A549 (cell line): Measurements from ENCODE around the gene PSMD6. TPM values are rescaled to one million over a fixed set of nuclear protein-coding genes. Genes with fewer than 3 reads are reported as not detected.

ENCODE experiments used
- ATAC-seq, 2 experiments: fragments of 200-7000 bp in 1 of 2; fragments of >200 bp in 1 of 2; cut with Nextera tagmentation in 1 of 2; cut with Tn5 transposase in 1 of 2; 3 replicates each; pipeline versions ENCODE4 v1.8.0 to v1.9.1; 2018 to 2020; ENCODE audit warnings: mild to moderate bottlenecking in 1 of 2, moderate library complexity in 1 of 2
- CTCF ChIA-PET: fragments of 300-600 bp; sonication (Branson Sonifier 250); formaldehyde crosslinking; extraction: SDS; loops from one replicate; lab custom pipeline; 2021; ENCODE audit warnings: antibody characterized with exemption, inconsistent platforms; lab: Yijun Ruan, JAX
- POLR2A ChIA-PET: fragments of 350-600 bp; formaldehyde crosslinking; extraction: SDS; loops from one replicate; lab custom pipeline; 2021; ENCODE audit warnings: antibody characterized with exemption, inconsistent platforms; lab: Yijun Ruan, JAX
- DNase-seq, 2 experiments: peaks; one replicate each; pipeline versions ENCODE4 v3.0.0 to v3.0.0-alpha.2; 2011 to 2016; ENCODE audit warnings: low read depth in 1 of 2, low spot score in 1 of 2
- FAIRE-seq: peaks from 2 replicates; lab custom pipeline; 2011; peaks lifted over from hg19 to GRCh38; lab: Jason Lieb, UNC
- H3K27ac ChIP-seq, 2 experiments: fragments of >200 bp; sonication (Bioruptor Twin); formaldehyde crosslinking; 3 replicates each; pipeline ENCODE4 v1.5.1; 2016 to 2017
- H3K4me1 ChIP-seq: fragments of >200 bp; sonication (Bioruptor Twin); formaldehyde crosslinking; 3 replicates; pipeline ENCODE4 v1.6.1; 2016
- H3K4me2 ChIP-seq: fragments of >200 bp; sonication (Bioruptor Twin); formaldehyde crosslinking; 3 replicates; pipeline ENCODE4 v1.6.1; 2016
- H3K4me3 ChIP-seq: fragments of >200 bp; sonication (Bioruptor Twin); formaldehyde crosslinking; 3 replicates; pipeline ENCODE4 v1.5.1; 2016
- H3K9me3 ChIP-seq: fragments of >200 bp; sonication (Bioruptor Twin); formaldehyde crosslinking; 3 replicates; pipeline ENCODE4 v1.6.1; 2016
- BCL3 ChIP-seq: fragments of >200 bp; sonication (Bioruptor Twin); formaldehyde crosslinking; IDR thresholded peaks from 3 replicates; pipeline ENCODE4 v1.6.1; 2016
- CBX8 ChIP-seq: fragments of 200-600 bp; sonication (generic); IDR thresholded peaks from 2 replicates; pipeline ENCODE4 v1.6.1; 2016
- EHF ChIP-seq: fragments of 250-450 bp; sonication (Bioruptor Pico); IDR thresholded peaks from 2 replicates; pipeline ENCODE4 v1.5.0; 2020; ENCODE audit warnings: mild to moderate bottlenecking
- EP300 ChIP-seq, 2 experiments: fragments of >200 bp; sonication (Bioruptor Twin); formaldehyde crosslinking; IDR thresholded peaks; 2 replicates in 1 of 2; 3 replicates in 1 of 2; pipeline ENCODE4 v1.6.1; 2016 to 2017
- JUNB ChIP-seq: fragments of >200 bp; sonication (Bioruptor Twin); formaldehyde crosslinking; IDR thresholded peaks from 2 replicates; pipeline ENCODE4 v1.6.1; 2016
- KDM1A ChIP-seq: fragments of 200-600 bp; sonication (generic); IDR thresholded peaks from 2 replicates; pipeline ENCODE4 v1.6.1; 2016; ENCODE audit warnings: low read depth, mild to moderate bottlenecking
- MAFK ChIP-seq: fragments of 450-650 bp; IDR thresholded peaks from 2 replicates; pipeline ENCODE4 v1.6.1; 2014; ENCODE audit not compliant: partially characterized antibody
- MYC ChIP-seq: IDR thresholded peaks from 2 replicates; pipeline ENCODE4 v1.6.1; 2012; ENCODE audit warnings: mild to moderate bottlenecking, inconsistent platforms, low read length, improper control_type of control experiment, borderline replicate concordance
- NFE2L2 ChIP-seq: fragments of 150-350 bp; conservative IDR thresholded peaks from 2 replicates; pipeline ENCODE4 v1.6.1; 2014; ENCODE audit warnings: low read length
- PHF8 ChIP-seq: fragments of 200-600 bp; sonication (generic); IDR thresholded peaks from 2 replicates; pipeline ENCODE4 v1.6.1; 2016; ENCODE audit warnings: low read depth, mild to moderate bottlenecking, antibody characterized with exemption, moderate library complexity, borderline replicate concordance
- POLR2A ChIP-seq: IDR thresholded peaks from 2 replicates; pipeline ENCODE4 v1.6.1; 2012; ENCODE audit warnings: mild to moderate bottlenecking, low read length
- REST ChIP-seq: fragments of 200-600 bp; sonication (generic); IDR thresholded peaks from 2 replicates; pipeline ENCODE4 v1.6.1; 2016; ENCODE audit warnings: antibody characterized with exemption, mild to moderate bottlenecking, moderate library complexity
- RFX5 ChIP-seq: fragments of 450-650 bp; IDR thresholded peaks from 2 replicates; pipeline ENCODE4 v1.7.1; 2014; ENCODE audit warnings: antibody characterized with exemption, mild to moderate bottlenecking, moderate library complexity
- SREBF2 ChIP-seq: fragments of 450-650 bp; IDR thresholded peaks from 2 replicates; pipeline ENCODE4 v1.6.1; 2014; ENCODE audit warnings: mild to moderate bottlenecking, moderate library complexity
- TP53 ChIP-seq: fragments of 250-450 bp; sonication (Bioruptor Pico); IDR thresholded peaks from 2 replicates; pipeline ENCODE4 v1.5.0; 2021; ENCODE audit warnings: mild to moderate bottlenecking, moderate library complexity
- WGBS: methylation state at CpG from one replicate; pipeline ENCODE4 v1.1.6; 2017; ENCODE audit errors: missing lambda C conversion rate; 5-methylcytosine and 5-hydroxymethylcytosine counted together
- polyA plus RNA-seq, 4 experiments: library from polyadenylated mRNA; depleted of rRNA in 3 of 4; stranded (reverse); fragments of >200 nt; fragmentation: RNase III in 1 of 4; extraction: RNeasy Plus Mini Kit Qiagen cat#74134 plus additional on column Dnase treatment in 1 of 4; gene quantifications; 2 replicates in 3 of 4; 3 replicates in 1 of 4; pipeline ENCODE4 v1.2.3, GENCODE V29; 2011 to 2017
- TF ChIP-seq, protein P1 (sequence below): fragments of >200 bp; sonication (Bioruptor Twin); formaldehyde crosslinking; IDR thresholded peaks from 2 replicates; pipeline ENCODE4 v1.6.1; 2016

The PSMD6 gene
- polyA plus RNA-seq, 2 of the 4 experiments (the other 2 are of a cell fraction): 76.8 to 117 TPM

GRCh38 chr3:63972196-63972595 is 51.1 kb downstream of the PSMD6 start (continued):
- no peak for TF ChIP-seq TP53 (CRISPR knock-in tag)
- TF ChIP-seq POLR2A: no peak
- TF ChIP-seq, protein P1, sequence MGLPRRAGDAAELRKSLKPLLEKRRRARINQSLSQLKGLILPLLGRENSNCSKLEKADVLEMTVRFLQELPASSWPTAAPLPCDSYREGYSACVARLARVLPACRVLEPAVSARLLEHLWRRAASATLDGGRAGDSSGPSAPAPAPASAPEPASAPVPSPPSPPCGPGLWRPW: no peak
- TF ChIP-seq KDM1A: no peak
- TF ChIP-seq SREBF2: no peak

DNA sequence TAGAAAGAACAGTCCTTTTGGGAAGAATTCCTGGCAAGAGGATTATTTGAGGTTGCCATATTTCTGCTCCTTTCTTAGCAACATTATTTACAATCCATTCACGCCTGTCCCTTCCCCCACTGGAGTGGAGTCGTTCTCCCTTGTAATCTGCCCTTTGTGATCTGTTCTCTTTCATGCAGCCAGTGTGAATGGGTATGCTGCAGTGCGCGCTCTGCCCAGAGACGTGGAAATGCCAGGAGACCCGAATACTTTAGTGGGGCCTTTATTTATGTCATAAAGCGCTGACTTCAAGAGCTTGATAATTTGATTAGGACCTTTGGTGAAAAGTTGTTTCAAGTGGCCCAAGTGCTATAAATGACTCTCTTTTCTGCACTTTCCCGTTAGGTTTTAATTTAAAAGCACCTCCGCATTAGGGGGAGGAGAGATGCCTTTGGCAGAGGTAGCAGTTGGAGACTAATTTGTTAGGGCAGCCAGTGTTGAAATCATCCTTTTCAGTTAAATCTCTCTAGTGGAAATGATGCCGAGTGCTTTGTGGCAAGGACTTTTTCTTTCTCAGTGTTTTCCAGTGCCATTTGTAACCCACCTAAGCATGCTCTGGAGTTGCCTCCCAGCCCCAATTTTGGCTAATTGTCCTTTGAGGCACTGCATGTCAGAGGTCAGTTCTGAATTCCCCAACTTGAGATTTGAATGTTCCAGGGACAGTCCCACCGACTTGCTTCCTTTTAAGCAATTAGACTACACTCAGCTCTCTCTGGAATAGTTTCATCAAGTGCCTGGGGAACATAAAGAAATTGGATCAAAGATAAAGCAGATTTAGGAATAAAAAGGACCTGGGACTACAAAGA is 52.4 kb downstream of the PSMD6 start:
- no peak overlapping the region for H3K4me3 ChIP-seq
- no peak for TF ChIP-seq NFE2L2
- H3K4me1 ChIP-seq: peaks cover 42% of the 10 kb centered on the region
- POLR2A ChIA-PET: no interaction called here
- CTCF ChIA-PET: interaction anchor here (1.2 kb wide), 1 partner anchor 9 kb away, joined by 3 read pairs; no protein-coding TSS in a partner anchor
- no peak overlapping the region for H3K4me2 ChIP-seq
- 82% methylated on average over 11 of the region's 11 CpGs for WGBS
- no peak for FAIRE-seq
- H3K27ac ChIP-seq: no peak overlapping the region
- ATAC-seq: no peak
- DNase-seq: no peak
- no peaks in the 10 kb centered on the region for H3K9me3 ChIP-seq

DNA sequence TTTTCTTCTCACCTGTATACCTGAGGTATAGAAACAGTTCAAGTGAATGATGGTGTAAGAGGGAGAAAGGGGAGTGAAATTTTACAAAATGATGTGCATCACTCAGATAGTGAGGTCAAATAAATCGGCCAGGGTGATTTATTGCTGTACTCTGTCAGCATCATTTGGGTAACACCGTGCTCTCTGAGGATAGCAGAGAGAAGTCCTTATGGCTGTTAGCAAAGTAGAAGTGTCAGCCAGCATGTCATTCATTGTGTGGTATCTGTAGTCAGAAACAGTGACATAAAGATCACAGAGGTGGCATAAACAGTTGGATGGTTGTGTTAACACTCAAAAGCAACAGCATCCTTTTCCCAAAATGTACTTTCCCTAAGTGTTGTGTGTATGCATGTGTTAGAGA is 53.4 kb downstream of the PSMD6 start:
- no peak for TF ChIP-seq NFE2L2
- TF ChIP-seq EP300 (IDR thresholded peaks at IDR 0.05): no peak
- no peak for TF ChIP-seq PHF8
- TF ChIP-seq REST: no peak
- TF ChIP-seq CBX8: no peak
- no peak for TF ChIP-seq MYC
- TF ChIP-seq MAFK: no peak
- TF ChIP-seq BCL3: no peak
- TF ChIP-seq EHF (CRISPR knock-in tag): no peak
- TF ChIP-seq JUNB: no peak
- no peak for TF ChIP-seq RFX5
- Histone ChIP-seq H3K4me3 (no peak overlapping the region), H3K27ac (no peak overlapping the region), H3K9me3 (no peaks in the 10 kb centered on the region), H3K4me2 (no peak overlapping the region), H3K4me1 (peaks cover 36% of the 10 kb centered on the region)
- WGBS: 71% methylated on average over 2 of the region's 2 CpGs
- ATAC-seq (no peak), FAIRE-seq (no peak), DNase-seq (no peak)
- ChIA-PET CTCF (no interaction called here), POLR2A (no interaction called here)
